Activated CD4-positive, alpha-beta T cell treated with anti-CD3 and anti-CD28 coated beads, Interleukin-2, amount 50 U/mL, for 48 hours (primary cell): Measurements from ENCODE around the gene ZNF91.
"Not testable (repeated sequence)": the region's sequence is repeated elsewhere in the genome, so short reads cannot be mapped to it uniquely, and the experiment has no call there.

ENCODE experiments used
- DNase-seq, 2 experiments: peaks; one replicate each; pipeline ENCODE4 v3.0.0-alpha.2; 2020

ZNF91 gene

GRCh38 chr19:23314505-23315251 is 80.6 kb downstream of the ZNF91 start:
- no peak for DNase-seq

DNA sequence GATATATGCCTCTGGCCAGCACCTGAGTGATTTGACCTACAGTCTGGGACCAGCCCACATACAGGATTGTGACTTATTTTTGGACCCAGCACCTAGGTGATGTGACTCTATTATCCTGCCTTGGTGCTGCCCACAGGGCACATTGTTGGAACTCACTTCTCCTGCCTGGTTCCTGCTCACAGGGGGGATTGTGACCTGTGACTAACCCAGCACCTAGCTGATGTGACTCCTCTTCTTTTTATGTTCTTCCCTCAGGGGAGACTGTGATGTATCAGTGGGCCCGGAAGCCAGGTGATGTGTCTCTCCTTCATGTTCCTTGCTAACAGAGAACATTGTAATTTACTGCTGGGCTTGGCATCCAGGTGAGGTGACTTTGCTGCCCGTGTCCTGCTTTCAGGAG is 82.1 kb downstream of the ZNF91 start:
- DNase-seq: no peak

DNA sequence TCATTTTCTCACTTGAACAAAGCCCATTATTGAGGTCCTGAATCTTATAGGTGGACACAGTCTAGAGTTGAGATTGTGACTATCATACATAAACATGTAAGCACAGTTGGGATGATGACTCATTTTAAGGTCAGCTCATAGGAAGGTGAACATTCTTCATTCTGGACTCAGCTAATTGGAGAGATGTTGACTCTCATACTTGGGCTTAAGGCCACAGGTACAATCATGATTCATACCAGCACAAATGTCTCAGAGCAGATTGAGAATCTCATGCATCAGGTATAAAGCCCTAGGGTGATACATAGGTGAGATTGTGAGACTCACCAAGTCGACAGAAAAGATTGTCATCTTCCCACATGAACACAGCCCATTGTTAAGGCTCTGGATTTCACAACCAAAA is 82.8 kb downstream of the ZNF91 start:
- DNase-seq: no peak

DNA sequence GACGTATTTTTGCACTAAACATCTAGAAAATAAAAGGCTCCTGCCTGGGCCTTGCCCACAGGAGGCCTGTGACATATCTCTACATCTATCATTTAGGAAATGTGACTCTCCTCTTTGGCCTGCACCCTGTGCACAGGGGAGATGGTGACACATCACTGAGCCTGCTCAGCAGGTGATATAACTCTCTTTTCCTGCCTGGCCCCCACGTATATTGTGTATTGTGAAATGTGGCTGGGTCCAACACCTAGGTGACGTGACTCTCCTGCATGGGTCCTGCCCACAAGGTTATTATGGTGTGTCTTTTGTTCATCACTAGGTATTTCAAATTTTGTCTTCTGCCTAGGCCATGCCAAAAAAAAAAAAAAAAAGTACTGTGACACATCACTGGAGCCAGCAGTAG is 83.7 kb downstream of the ZNF91 start:
- DNase-seq: no peak

GRCh38 chr19:23310729-23311211 is 84.5 kb downstream of the ZNF91 start:
- no peak for DNase-seq

- DNase-seq: no peak
These were observed 85.3 kb downstream of the ZNF91 start for GRCh38 chr19:23309926-23310325.

GRCh38 chr19:23305555-23305954 is 89.7 kb downstream of the ZNF91 start:
- DNase-seq: no peak

GRCh38 chr19:23304238-23304637 is 91.0 kb downstream of the ZNF91 start:
- no peak for DNase-seq

DNA sequence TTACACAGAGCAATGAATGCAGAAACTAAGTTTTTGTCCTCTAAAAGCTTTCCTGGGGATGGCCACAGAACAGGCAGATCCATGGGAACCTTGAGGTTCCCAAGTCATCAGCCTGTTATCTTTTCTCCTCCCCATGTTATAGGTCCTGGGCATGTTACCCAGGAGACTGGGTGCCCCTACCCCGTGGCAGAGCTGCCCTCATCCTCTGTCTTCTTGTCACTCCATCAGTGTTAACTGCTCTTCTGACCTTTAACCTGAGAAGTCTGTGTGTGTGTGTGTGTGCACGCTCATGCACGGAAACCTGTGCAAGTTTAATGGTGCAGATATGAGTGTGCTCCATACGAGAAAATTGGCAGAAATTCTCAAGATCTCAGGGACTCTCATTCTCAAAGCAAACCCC is 101.1 kb downstream of the ZNF91 start:
- DNase-seq: no peak

DNA sequence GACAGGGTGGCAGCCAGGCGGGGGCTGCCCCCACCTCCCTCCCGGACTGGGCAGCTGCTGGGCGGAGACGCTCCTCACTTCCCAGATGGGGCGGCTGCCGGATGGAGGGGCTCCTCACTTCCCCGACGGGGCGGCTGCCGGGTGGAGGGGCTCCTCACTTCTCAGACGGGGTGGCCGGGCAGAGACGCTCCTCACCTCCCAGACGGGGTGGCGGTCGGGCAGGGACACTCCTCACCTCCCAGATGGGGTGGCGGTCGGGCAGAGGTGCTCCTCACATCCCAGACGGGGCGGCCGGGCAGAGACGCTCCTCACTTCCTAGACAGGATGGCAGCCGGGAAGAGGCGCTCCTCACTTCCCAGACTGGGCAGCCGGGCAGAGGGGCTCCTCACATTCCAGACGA is 105.3 kb downstream of the ZNF91 start:
- DNase-seq: not testable (repeated sequence)
